HG03520 (cell line): ENCODE measurements around the gene PLOD1.

ENCODE experiments used
- ATAC-seq: cut with Tn5 transposase; IDR thresholded peaks from one replicate; pipeline ENCODE4 v1.9.1; 2021; ENCODE audit warnings: mild to moderate bottlenecking, moderate library complexity; ENCODE audit not compliant: unreplicated experiment

PLOD1 gene

DNA sequence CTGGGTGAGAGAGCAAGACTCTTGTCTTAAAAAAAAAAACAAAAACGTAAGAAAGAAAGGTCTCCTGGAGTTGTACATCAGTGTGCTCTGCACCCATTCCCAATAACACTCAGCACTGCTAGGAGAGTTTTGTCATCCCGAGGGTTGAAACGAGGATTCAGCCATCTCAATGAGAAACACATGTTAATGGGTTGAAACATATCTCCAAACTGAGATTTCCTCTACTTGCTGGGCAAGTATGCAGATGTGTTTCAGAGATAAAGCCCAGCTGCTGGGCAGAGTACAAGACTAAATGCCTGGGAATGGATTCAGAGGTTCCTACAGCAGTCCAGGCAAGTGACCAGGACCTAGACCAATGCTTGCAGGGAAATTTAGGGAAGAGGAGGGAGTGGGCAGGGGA lies 43.1 kb downstream of the PLOD1 start:
- ATAC-seq, result no peak

- no peak for ATAC-seq
These were observed 43.8 kb downstream of the PLOD1 start for GRCh38 chr1:11978301-11978700.

DNA sequence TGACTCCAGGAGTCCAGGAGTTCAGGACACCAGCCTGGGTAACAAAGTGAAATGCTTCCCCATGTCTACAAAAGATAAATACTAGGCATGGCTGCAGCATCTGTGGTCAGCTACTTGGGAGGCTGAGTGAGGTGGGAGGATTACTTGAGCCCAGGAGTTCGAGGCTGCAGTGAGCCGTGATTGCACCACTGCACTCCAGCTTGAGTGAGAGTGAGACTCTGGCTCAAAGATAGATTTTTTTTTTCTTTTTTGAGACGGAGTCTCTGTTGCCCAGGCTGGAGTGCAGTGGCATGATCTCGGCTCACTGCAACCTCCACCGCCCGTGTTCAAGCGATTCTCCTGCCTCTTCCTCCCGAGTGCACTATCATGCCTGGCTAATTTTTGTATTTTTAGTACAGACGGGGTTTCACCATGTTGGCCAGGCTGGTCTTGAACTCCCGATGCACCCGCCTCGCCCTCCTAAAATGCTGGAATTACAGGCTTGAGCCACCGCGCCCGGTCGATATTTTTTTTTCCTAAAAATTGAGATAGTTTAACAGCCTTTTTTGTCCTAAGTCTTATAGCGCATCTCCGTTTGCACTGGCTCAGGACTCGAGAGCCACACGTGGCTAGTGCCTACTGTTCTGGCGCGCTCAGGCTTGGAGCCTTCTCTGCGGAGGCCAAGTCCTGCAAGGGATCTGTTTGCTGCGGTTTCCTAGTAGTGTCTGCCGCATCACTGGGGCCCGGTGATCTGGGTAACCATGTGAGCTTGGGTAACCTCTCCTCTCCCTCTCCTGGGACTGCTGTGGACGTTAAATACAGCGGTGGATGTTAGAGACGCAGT lies 44.7 kb downstream of the PLOD1 start:
- ATAC-seq, result peak; percentile 4

GRCh38 chr1:11979851-11980675 lies 45.5 kb downstream of the PLOD1 start, which contains the start of gene MFN2:
TSS of gene MFN2 (plus strand) at chr1:11980444. CDS start at chr1:11989169, 8,725 bp downstream.
- peak; percentile 89 for ATAC-seq

DNA sequence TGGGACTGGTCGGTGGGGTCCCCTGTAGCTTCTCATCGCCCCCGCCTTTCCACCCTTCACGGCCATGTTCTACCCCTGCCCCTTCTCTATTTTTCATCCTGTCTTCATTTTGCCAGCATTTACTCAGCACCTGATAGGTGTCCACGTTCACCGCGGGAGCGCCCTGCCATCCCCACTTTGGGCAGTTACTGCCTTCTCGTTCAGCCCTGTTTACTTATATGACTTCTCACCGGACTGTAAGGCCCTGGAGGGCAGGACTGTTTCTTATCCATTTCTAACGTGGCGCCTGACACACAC lies 46.1 kb downstream of the PLOD1 start:
- no peak for ATAC-seq

DNA sequence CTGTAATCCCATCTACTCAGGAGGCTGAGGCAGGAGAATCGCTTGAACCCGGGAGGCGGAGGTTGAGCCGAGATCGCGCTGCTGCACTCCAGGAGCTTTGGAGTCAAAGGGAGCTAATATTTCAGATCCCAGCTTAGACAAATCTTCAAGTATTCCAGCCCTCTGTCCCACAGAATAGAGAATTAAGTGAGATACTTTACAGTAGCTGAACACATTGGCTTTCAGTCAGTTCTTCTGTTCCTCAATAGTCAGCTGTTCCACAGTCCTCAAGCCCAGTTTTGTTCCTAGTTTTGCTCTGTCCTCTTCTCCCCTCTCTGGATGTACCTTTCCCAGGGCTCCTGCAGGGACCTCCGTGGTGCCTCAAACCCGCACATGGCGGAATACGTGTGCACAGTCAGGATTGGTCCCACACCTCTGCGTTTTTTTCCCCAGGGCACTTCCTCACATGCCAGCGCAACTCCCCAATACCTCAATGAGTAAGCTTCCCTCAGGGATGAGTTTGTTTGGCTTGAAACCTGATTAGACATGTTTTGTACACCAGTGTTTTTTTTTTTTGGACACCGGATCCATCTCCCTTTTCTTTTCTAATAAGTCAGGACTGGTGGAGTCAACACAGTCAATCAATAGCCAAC lies 47.0 kb downstream of the PLOD1 start:
- ATAC-seq, result no peak

DNA sequence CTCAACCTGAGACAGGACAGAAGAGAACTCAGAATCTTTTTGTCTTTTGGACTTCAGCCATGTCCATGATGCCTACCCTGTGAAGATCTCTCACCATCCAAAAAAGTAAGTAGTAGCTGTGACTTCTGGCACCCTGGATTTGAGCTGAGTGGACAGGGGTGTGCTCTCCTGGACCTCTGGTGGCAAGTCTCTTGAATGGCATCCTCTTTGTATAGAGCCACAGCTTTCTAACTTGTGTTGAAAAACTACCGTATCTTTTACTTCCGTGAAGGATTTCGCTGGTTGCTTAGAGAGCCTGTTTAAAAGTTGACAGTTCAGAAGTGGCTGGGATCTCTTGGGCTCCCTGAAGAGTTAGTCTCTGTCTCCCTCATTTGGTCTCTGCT lies 47.5 kb downstream of the PLOD1 start:
- no peak for ATAC-seq

- no peak for ATAC-seq
These were observed 49.6 kb downstream of the PLOD1 start for GRCh38 chr1:11984121-11984520.

DNA sequence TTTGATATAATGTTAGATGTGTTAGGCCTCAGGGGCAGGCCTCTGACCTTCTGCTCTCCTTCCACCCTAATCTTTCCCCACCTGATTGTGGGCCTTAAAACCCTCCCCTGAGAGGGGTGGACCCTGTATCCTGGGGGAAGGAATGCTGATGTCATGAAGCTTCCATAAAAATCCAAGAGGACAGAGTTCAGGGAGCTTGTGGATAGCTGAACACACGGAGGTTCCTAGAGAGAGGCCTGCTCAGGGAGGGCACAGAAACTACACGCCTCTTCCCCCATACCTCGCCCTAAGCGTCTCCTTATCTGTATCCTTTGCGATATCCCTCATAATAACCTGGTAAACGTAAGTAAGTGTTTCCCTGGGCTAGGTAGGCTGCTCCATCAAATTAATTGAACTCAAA lies 50.1 kb downstream of the PLOD1 start:
- no peak for ATAC-seq

GRCh38 chr1:11985171-11985570 lies 50.7 kb downstream of the PLOD1 start:
- no peak for ATAC-seq

DNA sequence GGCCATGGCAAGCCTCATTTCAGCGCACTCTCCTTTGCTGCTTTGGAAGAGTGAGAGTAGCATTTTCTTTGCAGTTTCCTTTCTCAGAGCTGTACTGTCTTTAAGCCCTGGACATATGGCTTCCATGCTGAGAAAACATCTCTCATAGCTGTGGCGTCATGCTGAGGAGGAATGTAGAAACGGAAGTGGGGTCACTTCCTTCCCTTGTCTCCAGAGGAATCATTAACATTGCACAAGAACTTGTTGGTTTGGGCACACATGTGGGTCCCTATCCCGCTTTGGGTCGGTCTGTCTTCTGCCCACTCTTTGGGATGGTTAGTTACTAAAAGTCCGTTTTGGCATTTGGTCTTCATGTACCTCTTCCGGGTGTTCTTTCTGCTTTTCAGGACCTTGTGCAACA lies 51.3 kb downstream of the PLOD1 start:
- no peak for ATAC-seq

- no peak for ATAC-seq
These were observed 55.2 kb downstream of the PLOD1 start for GRCh38 chr1:11989669-11990068.

DNA sequence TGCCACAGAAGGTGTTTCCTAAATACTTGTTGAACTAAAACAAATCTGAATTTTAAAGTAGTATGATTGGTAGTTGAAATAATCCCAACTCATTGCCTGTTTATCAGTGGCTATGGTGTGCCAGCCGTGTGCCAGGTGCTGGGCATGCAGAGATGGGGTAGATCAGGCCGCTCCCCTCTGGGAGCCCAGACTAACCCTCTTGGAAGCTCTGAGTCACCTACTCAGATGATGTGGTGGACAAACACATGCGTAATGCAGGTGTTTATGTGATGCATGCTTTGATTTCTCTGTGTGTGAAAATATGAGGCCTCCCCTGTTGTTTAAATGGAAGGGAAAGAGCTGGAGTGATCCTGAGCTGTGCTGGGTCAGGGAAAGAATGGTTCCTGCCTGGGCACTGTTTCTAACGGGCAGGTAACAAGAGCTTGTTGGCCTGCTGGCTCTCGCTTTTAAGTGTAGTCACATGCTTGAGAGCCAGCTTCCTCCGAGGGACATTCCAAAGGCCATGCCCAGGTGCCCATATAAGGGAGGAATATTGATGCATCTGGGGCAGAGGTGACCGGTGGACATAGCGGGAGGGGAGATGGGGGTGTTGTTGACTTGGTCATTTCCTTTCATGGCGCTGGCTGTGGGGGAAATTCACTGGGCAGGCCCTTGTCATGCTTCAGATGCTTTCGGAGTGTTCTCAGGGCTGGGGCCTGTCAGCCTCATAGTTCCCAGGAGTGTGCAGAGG lies 56.0 kb downstream of the PLOD1 start:
- ATAC-seq, result no peak

DNA sequence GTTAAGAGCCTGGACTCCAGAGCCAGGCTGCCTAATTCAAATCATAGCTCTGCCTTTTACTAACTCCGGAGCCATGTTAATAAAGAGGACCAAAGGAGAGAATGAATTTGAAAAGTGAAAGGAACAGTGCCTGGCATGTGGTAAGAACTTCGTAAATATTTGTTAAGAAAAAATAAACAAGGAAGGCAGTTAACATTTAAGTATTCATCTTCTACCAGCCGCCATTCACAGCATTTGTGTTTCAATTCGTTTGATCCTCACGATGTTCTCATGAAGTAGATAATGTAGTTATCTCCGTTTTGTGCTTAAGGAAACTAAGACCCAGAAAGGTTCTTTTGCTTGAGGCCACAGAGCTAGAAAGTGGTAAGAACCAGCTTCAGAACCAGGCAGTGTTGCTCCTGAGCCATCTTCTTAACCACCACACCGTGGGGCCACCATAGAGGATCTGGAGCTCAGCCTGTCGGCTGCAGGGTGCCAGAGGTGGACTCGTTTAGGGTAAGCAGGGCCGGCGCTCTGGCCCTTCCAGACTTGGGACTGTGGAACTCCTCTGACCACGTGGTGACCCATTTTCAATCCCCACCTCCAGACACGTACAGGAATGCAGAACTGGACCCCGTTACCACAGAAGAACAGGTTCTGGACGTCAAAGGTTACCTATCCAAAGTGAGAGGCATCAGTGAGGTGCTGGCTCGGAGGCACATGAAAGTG lies 57.6 kb downstream of the PLOD1 start:
- ATAC-seq, result no peak

- no peak for ATAC-seq
These were observed 62.7 kb downstream of the PLOD1 start for GRCh38 chr1:11997081-11997850.

DNA sequence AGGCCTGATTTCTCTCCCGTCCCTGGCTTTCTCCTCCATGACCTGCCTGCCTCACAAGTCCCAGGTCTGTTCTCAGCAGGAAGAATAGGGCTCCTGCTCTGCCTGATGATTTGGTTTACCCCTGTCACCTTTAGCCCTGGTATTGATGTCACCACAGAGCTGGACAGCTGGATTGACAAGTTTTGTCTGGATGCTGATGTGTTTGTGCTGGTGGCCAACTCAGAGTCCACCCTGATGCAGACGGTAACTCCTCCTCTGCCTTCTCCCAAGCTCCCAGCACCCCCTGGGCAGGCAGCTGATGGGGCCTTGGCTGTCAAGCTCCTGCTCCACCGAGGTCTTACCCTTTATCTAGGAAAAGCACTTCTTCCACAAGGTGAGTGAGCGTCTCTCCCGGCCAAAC lies 64.1 kb downstream of the PLOD1 start:
- no peak for ATAC-seq

DNA sequence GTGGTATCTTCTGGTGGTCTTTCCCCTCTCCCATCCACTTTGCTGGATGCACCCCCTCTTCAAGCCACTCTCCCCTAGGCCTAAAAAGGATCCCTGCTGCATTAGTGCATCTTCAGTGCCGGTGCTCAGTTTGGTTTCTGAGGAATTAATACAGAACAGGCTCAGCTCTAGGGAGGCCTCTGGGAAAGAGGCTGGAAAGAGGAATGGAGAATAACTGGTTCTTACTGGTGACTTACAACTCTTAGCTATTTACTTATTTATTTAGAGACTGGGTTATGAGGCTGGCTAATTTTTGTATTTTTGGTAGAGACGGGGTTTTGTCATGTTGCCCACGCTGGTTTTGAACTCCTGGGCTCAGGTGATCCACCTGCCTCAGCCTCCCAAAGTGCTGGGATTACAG lies 64.7 kb downstream of the PLOD1 start:
- ATAC-seq, result no peak

DNA sequence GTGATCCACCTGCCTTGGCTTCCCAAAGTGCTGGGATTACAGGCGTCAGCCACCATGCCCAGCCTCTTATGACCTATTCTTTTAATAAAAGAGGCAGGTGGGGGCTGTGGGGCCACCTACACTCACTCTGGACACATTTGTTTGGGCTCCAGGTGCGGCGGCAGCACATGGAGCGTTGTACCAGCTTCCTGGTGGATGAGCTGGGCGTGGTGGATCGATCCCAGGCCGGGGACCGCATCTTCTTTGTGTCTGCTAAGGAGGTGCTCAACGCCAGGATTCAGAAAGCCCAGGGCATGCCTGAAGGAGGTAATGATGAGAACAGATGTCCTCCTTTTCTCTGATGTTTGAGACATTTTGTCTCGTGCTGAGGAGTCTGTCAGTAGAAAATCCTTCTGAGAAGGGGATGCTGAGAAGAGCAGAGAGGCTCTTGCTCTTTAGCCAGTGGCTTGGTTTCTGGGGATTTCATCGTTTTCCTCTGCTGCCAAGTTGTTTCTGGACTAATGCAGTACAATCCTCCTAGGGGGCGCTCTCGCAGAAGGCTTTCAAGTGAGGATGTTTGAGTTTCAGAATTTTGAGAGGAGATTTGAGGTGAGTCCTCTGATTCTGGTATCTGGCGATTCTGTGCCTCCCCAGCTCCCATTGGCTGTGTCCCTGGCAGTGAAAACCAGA lies 66.9 kb downstream of the PLOD1 start:
- no peak for ATAC-seq

DNA sequence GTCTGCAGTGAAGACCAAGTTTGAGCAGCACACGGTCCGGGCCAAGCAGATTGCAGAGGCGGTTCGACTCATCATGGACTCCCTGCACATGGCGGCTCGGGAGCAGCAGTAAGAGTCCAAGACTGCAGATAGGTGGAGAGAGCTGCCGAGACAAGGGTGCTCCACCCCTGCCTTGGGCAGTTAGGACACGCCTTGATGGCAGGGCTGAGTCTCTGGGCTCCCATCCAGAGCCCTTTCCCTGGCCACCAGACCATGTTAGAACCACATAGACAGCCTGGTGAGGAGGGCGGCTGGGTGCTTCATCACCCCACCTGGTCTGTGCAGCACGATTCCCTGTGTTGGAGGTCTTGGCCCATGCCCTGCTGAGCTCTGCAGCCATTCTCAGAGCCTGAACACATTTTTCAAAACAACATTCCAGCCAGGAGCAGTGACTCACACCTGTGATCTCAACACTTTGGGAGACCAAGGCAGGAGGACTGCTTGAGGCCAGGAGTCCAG lies 67.5 kb downstream of the PLOD1 start:
- ATAC-seq, result no peak
